Activated CD8-positive, alpha-beta memory T cell treated with anti-CD3 and anti-CD28 coated beads, Interleukin-2, amount 50 U/mL, for 24 hours (primary cell): ENCODE data around the gene SDK1.

ENCODE experiments used
- DNase-seq: peaks from one replicate; pipeline ENCODE4 v3.0.0-alpha.2; 2020; ENCODE audit errors: extremely low read depth

The SDK1 gene

DNA sequence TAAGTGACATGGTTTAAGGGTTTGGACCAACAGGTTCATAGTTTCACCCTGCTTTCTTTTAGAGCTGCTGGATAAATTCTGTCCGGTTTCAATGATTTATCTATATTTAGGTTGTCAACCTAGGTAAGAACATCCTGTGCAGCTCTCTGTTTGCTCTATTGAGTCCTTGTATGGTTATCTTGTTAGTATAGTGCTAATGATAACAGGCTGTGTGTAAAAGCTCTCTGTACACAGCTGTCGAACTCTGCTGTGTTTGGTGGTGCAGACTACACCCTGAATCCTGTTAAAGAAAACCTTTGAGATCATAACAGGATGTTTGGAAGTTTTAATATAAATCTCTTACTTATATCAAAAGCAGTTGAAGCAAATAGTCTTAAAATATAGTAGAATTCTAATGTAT, 219.2 kb downstream of the SDK1 start:
- DNase-seq: no peak

GRCh38 chr7:3527496-3528124, 226.6 kb downstream of the SDK1 start:
- DNase-seq: no peak

- DNase-seq: no peak
Observed at GRCh38 chr7:3533040-3533439, 232.0 kb downstream of the SDK1 start.

DNA sequence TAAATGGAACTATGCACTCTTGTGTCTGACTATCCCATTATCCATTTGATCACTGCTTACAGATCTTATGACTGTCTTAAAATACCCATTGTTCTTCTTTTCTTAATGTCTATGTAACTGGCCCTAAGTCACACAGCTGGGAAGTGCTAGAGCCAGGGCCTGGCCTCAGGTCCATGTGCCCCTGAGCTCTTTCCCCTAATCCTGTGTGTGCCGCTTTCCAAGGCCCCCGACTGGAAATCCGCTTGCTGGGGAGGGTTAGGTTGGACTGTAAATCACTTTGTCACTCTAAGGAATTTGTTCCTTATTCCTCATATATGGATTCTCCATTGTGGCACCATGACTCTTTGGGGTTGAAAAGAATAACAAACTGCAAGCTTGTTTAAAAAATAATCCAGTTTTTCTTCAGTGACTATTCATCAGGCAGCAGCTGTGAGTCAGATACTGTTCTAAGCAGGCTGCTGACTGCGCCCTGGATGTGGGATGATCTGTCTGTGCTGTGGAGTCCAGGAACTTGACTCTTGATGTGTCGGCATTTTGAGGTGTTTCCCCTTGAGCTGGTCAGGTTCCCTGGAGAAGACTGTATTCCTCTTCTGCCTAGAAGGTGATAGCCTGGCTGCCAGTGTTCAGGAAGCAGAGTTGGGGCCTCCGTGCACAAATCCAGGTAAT, 236.3 kb downstream of the SDK1 start:
- DNase-seq: no peak

DNA sequence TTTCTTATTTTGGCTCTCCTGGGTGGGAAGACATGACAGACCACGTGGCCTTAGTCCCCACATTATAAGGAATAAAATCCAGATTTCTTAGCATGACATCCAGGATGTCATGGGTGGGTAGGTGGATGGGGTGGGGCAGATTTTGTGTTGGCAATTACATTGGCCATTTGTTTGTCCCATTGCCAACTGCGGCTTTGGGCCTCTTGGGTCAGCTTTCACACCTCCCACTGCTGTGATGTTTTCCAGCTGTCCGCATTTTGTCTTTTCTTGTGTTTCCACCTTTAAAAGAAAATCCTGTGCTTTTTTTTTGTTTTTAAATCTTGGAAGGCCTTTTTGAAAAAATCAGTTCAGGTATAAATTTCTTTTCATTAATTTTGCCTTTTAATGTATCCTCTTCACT, 237.0 kb downstream of the SDK1 start:
- DNase-seq: no peak

- no peak for DNase-seq
Observed at GRCh38 chr7:3540456-3541220, 239.6 kb downstream of the SDK1 start.

GRCh38 chr7:3544202-3544601, 243.2 kb downstream of the SDK1 start:
- no peak for DNase-seq

DNA sequence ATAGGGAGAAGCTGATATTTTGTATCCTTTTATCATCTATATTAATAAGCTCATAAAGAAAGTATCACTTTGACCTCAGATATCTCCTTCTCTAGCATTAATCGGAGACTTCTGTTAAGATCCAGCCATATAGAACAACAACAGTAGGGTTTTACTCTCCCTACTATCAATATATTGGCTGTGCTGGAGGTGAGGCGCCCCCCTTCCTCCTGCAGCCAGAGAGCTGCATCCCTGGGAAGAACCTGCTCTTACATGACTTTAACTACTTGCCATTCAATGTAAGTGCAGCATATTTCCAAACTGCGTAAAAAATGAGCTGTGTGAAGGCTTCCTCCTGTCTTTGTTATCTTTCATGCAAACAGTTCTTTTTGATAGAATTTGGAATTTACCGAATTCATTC, 247.8 kb downstream of the SDK1 start:
- DNase-seq: no peak

GRCh38 chr7:3549601-3550000, 248.5 kb downstream of the SDK1 start:
- DNase-seq: no peak

GRCh38 chr7:3551536-3551935, 250.5 kb downstream of the SDK1 start:
- DNase-seq: no peak

- DNase-seq: no peak
Observed at GRCh38 chr7:3552499-3552898, 251.4 kb downstream of the SDK1 start.

DNA sequence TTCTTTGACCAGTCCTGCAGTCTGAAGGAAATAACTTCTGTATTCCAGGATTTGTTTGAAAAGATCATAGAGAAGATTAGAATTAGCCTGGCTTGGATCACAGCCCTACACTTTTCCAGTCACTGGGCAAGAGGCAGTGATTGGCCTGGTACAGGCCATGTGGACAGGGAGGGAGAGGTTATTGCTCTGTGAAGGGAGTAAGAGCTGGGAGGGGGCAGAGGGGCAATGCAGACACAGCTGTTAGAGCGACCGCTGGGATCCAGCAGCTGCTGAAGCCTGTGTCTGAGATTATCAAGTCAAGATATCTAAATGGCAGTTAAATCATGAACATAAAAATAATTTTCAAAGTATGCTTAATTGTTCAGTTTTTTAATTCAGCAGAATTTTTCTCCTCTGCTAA, 257.3 kb downstream of the SDK1 start:
- DNase-seq: no peak

- DNase-seq: no peak
Observed at GRCh38 chr7:3559278-3559677, 258.2 kb downstream of the SDK1 start.

DNA sequence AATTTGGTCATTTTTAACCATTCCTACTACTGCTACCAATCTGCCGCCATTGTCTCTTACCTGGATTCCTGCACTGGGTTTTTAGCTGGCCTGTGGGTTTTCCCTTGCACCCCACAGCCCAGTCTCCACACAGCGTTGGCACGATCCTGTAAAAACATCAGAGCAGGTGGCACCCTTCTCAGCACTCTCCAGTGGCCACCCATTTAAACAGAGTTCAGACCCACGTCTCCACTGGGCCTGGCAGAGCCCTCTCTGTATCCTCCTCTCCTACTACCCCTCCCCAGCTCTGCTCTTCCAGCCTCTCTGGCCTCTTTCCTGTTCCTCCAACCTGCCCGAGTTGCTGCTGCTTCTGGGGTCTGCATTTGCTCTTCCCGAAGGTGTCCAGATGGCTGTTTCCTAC, 259.4 kb downstream of the SDK1 start:
- no peak for DNase-seq

DNA sequence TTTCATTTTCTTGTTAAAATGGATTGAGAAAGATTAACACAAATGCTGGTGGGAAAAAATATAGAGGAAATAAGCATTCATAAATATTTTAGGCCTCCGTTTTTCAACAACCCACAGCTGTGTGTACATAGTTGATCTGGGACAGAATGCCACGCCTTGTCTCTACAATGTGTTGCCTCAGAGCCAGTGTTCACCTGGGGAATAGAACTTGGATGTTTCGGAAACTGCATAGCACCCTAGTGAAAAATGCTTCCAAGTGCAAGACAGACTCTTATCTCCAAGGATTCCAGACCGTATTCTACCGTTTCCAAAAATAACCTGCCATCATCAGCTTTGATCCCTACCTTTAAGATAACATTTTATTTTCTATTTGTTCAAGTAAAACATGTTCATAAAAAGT, 260.9 kb downstream of the SDK1 start:
- no peak for DNase-seq

- DNase-seq: no peak
Observed at GRCh38 chr7:3564231-3564630, 263.2 kb downstream of the SDK1 start.

GRCh38 chr7:3568516-3568915, 267.5 kb downstream of the SDK1 start:
- DNase-seq: no peak

DNA sequence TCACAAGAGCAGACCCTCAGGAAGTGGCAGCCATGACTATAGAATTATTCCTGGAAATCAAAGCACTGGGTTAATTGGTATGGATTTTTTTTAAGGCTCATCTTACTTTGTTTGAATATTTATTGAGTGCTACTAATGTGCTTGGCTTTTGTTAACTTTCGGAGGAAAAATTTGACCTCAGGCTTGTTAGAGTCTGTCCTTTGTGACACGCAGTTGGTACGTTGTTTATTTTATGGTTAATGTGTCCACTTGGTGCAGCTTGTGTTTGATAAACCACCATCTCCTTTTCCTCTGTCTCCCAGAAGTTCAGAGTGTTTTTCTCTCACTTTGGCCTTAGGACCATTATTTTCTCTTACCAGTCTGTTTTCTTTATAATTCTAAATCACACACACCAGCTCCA, 268.6 kb downstream of the SDK1 start:
- no peak for DNase-seq

DNA sequence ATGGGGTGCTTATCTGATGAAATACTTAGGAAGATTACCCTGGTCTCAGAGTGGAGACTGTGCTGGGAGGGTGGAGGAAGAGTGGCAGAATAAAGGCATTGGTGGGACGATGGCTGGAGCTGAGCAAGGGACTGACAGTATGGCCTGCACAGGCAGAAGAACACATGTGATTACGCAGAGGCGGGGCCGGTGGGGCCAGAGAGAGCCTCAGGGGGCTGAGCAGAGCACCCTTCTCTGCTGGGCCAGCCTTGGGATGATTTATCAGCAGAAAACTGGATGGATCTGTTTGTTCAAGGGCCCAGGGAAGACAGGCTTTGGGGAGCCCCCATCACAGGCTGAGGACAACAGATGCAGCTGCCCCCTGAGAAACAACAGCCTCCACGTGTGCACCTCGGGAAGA, 272.1 kb downstream of the SDK1 start:
- DNase-seq: no peak

DNA sequence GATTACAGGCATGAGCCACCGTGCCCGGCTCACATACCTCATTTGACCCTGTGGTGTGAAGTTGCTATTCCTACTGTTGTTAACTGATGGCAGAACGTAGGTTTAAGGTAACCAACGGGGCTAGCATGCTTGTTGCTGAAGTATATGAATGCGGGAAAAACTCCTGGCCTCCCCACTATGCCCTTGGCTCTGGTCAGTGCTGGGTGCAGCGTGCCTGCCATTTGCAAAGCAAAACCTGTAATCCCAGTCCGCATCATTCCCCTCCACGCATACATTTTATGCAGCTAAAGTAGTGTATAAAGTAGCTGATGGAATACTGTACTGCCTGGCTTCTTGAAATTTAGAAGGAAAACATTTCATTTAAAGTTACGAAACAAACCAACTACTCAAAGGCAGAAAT, 273.3 kb downstream of the SDK1 start:
- DNase-seq: no peak

DNA sequence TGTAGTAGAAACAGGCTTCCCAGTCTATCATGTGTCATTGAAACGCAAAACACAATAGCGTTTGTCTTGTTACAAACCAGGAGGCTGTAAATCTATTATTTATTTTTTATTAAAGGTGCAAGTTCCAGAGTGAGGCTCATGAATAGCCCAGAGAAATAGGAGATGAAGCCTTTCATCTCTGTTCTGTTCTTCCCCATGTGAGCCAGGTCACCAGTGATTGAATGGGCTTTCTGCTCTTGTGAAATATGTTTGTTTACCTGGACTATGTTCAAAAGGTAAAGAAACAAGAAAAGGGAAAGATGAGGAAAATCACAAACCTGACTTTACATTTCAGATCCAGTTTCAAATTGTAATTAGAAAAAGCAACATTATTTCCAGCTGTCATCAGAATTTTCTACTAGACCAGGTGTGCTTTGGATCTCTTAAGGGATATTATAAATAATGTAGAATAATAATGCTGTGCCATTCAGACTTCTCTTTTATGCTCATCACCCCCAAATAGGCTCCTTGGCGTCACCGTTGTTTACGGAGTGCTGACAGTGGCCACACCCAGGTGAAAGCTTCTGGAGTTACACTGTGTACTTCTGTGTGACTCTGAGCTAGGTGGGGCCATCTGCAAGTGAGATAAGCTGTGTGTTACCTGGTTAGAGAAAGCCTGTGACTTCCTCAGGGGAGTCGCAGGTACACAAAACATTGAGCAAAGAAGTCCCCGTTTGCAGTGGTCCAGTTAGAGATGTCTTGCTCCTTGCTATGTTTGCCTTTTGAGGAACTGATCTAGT, 274.9 kb downstream of the SDK1 start:
- no peak for DNase-seq

DNA sequence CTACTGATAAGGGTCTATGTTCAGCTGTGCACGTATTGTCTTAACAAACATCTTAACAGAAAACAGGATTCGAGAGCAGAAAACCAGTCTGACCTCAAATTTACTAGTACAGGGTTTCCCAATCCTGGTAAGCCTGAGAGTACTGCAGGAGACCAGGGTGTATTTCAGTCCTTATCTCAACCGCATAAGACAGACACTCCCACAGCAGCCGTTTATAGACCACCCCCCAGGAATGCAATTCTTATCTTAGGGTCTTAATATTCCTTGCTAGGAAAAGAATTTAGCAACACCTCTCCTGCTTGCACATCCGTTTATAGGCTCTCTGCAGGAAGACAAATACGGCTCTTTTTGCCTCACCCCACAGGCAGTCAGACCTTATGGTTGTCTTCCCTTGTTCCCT, 277.3 kb downstream of the SDK1 start:
- DNase-seq: no peak
